ENCODE results near the gene SPINK2. TPM values are rescaled to one million over a fixed set of nuclear protein-coding genes. Genes with fewer than 3 reads are reported as not detected.

SPINK2 gene
- polyA plus RNA-seq, 1 of the 3 experiments (the other 2 are of a cell fraction) = not detected

GRCh38 chr4:56799824-56800756, 21.4 kb downstream of the SPINK2 start (continued):
- TF ChIP-seq MXI1 (IDR thresholded peaks at IDR 0.05; ENCODE audit: low read depth, low read length) = peak; percentile 42; the same call in 1 of the 2 replicates
- no peak for TF ChIP-seq EP300 (IDR thresholded peaks at IDR 0.05; ENCODE audit: borderline replicate concordance in 1 of 2, low read depth in 1 of 2, low read length in 1 of 2)
- no peak for TF ChIP-seq EZH2phosphoT487 (IDR thresholded peaks at IDR 0.05; ENCODE audit: borderline replicate concordance, low read depth)
- no peak for TF ChIP-seq USF1 (IDR thresholded peaks at IDR 0.05; ENCODE audit: borderline replicate concordance, low read depth)
- TF ChIP-seq JUND (IDR thresholded peaks at IDR 0.05) = no peak
- no peak for TF ChIP-seq USF2 (IDR thresholded peaks at IDR 0.05; ENCODE audit: borderline replicate concordance, low read depth, low read length)
- no peak for TF ChIP-seq RXRA (IDR thresholded peaks at IDR 0.05; ENCODE audit: borderline replicate concordance, low read depth)
- TF ChIP-seq NRF1 (IDR thresholded peaks at IDR 0.05; ENCODE audit: low read depth, low read length) = no peak
- no peak for TF ChIP-seq FOXM1 (IDR thresholded peaks at IDR 0.05; ENCODE audit: low read depth)
- TF ChIP-seq RCOR1 (IDR thresholded peaks at IDR 0.05; ENCODE audit: low read length) = 0 out of 2 replicates have a peak, but pooled peaks have one; percentile 7
- TF ChIP-seq TEAD4 (IDR thresholded peaks at IDR 0.05; ENCODE audit: borderline replicate concordance, insufficient read depth) = no peak
- peak; percentile 29; the same call in 1 of the 2 replicates for TF ChIP-seq GATA2 (CRISPR knock-in tag; IDR thresholded peaks at IDR 0.05)
- TF ChIP-seq REST (IDR thresholded peaks at IDR 0.05; ENCODE audit: low read depth, low read length) = no peak
- TF ChIP-seq TAF1 (IDR thresholded peaks at IDR 0.05; ENCODE audit: borderline replicate concordance, low read depth, low read length) = no peak
- no peak for TF ChIP-seq POLR2AphosphoS5 (IDR thresholded peaks at IDR 0.05; ENCODE audit: low read depth, low read length)
- TF ChIP-seq ZBTB33 (IDR thresholded peaks at IDR 0.05; ENCODE audit: borderline replicate concordance, low read depth) = no peak
- TF ChIP-seq ELF1 (IDR thresholded peaks at IDR 0.05) = no peak
- no peak for TF ChIP-seq IRF3 (IDR thresholded peaks at IDR 0.05; ENCODE audit: low read depth, low read length)
- peak; percentile 97 for TF ChIP-seq RAD21 (IDR thresholded peaks at IDR 0.05; ENCODE audit: low read length)
- TF ChIP-seq NFIC (IDR thresholded peaks at IDR 0.05; ENCODE audit: borderline replicate concordance) = no peak
- peak; percentile 97 for TF ChIP-seq SMC3 (IDR thresholded peaks at IDR 0.05; ENCODE audit: low read depth, low read length)
